ENCODE measurements around the gene MPND.
"Not testable (repeated sequence)": the region's sequence is repeated elsewhere in the genome, so short reads cannot be mapped to it uniquely, and the experiment has no call there.

Gene MPND

GRCh38 chr19:4320419-4320818, 22.9 kb upstream of the MPND start:
- no peak for FAIRE-seq

- FAIRE-seq = no peak
Measured at GRCh38 chr19:4322942-4323665, 20.3 kb upstream of the MPND start.

GRCh38 chr19:4323692-4324091, 19.7 kb upstream of the MPND start:
- FAIRE-seq = no peak

GRCh38 chr19:4324228-4324627, 19.1 kb upstream of the MPND start:
- no peak for FAIRE-seq

DNA sequence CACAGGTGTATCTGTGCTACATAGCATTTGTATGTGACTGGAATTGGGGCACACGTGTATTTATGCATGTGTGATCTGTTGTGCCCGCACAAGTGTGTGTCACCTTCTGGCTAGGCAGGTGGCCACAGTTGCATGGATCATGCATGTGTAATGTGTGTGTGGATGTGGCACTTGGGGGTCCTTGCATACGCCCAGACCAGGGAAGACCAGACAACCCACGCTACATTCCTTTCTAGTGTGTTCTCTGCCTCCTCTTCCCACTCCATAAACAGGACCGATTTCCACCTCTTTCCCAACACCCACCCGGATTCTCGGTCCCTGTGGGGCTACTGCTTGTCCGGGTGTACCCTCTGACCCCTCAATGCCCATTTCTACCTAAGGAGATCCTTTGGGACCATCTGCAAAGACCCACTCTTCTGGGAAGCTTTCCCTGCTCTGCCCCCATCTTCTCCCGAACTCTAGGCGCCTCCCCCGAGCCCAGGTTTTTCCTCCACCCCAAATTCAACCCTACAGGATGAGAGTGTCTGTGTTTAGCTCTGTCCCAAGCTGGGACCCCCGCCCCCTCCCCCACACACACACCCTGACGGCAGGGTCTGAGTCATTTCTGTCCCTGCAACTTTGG, 17.0 kb upstream of the MPND start:
- FAIRE-seq = no peak

DNA sequence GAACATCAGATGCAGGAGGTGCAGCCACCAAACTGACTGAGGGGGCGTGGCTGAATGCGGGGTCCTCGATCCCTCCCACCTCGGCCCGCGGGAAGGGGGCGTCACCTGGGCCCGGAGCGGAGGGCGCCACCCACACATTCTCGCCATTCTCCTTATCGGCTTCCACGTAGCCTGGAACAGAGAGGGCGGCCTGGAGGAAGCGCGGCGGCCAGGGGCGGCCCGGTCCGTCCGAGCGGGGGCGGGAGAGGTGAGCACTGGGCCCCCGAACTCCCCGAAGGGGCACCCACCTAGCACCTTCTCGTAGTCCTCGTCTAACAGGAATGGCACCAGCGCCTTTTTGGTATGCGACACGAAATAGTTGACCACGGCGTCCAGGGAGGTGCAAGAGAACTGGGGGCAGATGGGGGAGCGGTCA, 16.5 kb upstream of the MPND start:
- FAIRE-seq = no peak

- no peak for FAIRE-seq
Measured at GRCh38 chr19:4327252-4327876, 16.0 kb upstream of the MPND start.

DNA sequence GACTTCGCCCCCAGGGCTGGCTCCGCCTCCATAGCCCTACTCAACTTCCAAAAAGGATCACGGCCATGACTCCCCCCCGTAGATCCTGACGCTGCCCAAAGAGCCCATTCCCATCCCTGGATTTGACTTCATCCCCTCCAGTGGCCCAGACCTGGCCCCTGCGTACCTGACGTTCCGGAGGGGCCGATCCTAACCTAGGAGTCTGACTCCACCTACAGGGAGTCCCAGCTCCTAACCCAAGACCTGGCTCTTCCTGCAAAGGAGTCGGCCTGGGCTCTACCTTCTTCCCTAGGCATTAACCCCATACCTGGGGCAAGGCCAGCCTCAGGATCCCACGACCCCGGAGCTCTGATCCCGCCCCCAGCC, 15.5 kb upstream of the MPND start:
- no peak for FAIRE-seq

DNA sequence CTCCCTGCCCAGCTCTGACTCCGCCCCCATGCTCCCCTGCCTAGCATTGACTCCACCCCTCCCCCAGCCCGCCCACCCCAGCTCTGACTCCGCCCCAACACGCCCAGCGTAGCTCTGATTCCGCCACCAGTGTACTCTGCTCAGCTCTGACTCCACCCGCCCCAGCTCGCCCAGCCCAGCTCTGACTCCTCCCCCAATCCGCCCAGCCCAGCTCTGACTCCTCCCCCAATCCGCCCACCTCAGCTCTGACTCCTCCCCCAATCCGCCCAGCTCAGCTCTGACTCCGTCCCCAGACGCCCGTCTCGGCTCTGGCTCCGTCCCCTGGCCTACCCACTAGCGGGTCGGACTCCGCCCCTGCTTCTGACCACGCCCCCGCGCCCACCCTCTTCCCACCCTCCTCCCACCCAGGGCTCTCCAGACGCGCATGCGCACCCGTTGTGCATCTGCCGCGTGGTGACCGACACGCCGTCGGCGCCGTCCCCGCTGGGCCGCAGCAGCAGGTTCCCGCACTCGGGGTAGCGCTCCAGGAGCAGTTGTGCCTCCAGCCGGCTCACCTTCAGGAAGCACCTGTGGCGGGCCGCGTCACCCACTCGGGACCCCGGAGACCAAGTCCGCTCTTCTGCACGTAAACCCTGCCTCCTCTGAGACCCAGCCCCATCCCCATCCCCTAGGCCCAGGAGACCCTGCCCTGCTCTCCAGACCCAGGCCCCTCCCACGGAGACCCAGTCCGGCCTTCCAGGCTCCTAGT, 14.9 kb upstream of the MPND start:
- no peak for FAIRE-seq

GRCh38 chr19:4328991-4329681, 14.2 kb upstream of the MPND start:
- FAIRE-seq = not testable (repeated sequence)

GRCh38 chr19:4329858-4330257, 13.5 kb upstream of the MPND start:
- no peak for FAIRE-seq

DNA sequence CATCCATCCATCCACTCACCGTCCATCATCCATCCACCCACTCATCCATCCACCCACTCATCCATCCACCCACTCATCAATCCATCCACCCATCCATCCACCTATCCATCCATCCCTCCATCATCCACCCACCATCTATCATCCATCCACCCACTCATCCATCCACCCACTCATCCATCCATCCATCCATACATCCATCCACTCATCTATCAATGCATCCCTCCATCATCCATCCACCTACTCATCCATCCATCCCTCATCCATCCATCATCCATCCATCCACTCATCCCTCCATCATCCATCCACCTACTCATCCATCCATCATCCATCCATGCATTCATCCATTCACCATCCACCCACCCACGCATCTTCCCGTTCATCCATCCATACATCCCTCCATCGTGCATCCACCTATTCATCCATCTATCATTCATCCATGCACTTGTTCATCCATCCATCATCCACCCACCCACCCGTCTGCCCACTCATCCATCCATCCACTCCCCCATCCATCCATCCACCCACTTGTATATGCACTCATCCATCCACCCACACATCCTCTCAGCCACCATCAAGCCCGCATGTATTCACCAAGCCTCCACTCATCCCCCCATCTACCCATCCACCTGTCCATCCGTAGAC, 8.3 kb upstream of the MPND start:
- no peak for FAIRE-seq

DNA sequence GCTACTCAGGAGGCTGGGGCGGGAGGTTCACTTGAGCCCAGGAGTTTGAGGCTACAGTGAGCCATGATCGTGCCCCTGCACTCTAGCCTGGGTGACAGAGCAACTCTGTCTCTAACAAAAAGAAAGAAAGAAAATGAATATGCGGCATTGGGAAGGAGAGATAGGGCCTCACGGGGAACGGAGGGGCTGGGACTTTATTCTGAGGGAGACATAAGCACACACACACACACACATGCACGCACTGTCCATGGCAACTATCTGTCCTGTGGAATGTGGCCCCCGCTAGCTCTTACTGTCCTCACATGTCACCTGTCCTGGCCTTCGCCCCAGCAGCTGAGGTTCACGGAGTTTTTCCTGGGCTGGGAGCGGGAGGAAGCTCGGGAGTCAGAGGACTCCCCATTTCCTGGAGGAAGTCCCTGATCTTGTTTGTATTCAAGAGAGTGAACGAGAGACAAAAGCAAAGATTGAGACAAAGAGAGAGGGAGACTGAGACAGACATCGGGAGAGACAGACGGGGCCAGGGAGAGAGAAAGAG, 5.4 kb upstream of the MPND start:
- FAIRE-seq = no peak

- FAIRE-seq = no peak
Measured at GRCh38 chr19:4338441-4339355, 4.7 kb upstream of the MPND start, which contains the start of gene STAP2. STAP2 (minus strand) TSS chr19:4338827; CDS start chr19:4338753, 74 bp downstream.

DNA sequence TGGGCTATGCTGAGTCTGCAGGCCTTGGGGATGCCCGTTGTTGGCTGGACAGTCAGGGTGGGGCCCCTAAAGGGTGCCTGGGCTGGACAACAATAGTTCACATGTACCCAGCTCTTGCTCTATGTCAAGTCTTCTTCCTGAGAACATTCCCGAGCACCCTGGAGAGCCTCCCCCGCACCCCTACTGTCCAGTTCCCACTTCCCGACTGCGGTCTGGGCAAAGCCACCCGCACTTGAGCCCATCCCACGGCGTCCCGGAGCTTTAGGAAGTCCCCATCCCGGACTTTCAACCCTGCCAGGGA, 1.1 kb upstream of the MPND start:
- FAIRE-seq = no peak

GRCh38 chr19:4342615-4343369, 570 bp upstream of the MPND start:
- FAIRE-seq = peak; percentile 99

DNA sequence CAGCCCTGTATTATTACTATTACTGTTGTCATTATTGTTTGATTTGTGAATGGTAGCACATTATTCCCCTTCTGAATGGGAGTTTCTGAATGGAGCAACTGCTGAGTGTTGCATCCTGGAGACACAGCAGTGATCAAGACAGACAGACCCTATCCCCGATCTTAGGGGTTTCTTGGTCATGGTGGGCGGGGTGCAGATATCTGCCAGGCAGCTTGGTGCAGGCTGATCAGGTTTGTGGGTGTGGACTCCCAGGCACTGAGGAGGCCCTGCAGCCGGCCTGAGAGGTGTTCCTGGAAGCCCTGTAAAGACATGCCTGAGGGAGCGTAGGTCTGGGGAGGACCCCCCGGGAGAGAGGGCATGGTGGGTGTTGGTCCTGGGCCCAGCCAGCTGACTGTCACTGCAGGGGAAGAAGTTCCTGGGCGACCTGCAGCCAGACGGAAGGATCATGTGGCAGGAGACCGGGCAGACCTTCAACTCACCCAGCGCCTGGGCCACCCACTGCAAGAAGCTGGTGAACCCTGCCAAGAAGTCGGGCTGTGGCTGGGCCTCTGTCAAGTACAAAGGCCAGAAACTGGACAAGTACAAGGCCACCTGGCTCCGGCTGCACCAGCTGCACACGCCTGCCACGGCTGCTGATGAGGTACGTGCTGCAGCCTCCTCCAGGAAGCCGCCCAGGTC, 2.1 kb downstream of the MPND start:
- no peak for FAIRE-seq

- no peak for FAIRE-seq
Measured at GRCh38 chr19:4346020-4346383, 2.6 kb downstream of the MPND start.

GRCh38 chr19:4347521-4347920, 4.2 kb downstream of the MPND start:
- FAIRE-seq = no peak

- not testable (repeated sequence) for FAIRE-seq
Measured at GRCh38 chr19:4349225-4349624, 5.9 kb downstream of the MPND start.

Data from TTC549 (cell line).